Pancreas (tissue), 10 donors: ENCODE measurements around the gene NUP93. TPM values are rescaled to one million over a fixed set of nuclear protein-coding genes. Genes with fewer than 3 reads are reported as not detected.

Source experiments
- ATAC-seq, 4 donors: fragments of 200-7000 bp; cut with Tn5 transposase; one replicate each; pipeline versions ENCODE4 v1.8.0 to v1.9.1; 2020; ENCODE audit warnings: mild to moderate bottlenecking in 4 of 4, moderate library complexity in 4 of 4
- DNase-seq, 6 donors: peaks; one replicate each; pipeline ENCODE4 v3.0.0-alpha.2; 2020
- FAIRE-seq: peaks from 2 replicates; lab custom pipeline; 2012; peaks lifted over from hg19 to GRCh38; lab: Jason Lieb, UNC
- H3K27ac ChIP-seq, 4 donors: fragments of 200-600 bp; sonication (generic); 1 replicate in 3 of 4; 2 replicates in 1 of 4; pipeline versions ENCODE4 v1.5.0 to v1.8.0; 2020
- H3K27me3 ChIP-seq, 4 donors: fragments of 200-600 bp; one replicate each; pipeline ENCODE4 v1.8.0; 2021
- H3K36me3 ChIP-seq, 3 donors: fragments of 200-600 bp; sonication (generic) in 1 of 3; one replicate each; pipeline versions ENCODE4 v1.5.0 to v1.8.0; 2020 to 2021
- H3K4me1 ChIP-seq, 3 donors: fragments of 200-600 bp; one replicate each; pipeline ENCODE4 v1.8.0; 2021
- H3K4me3 ChIP-seq, 4 donors: fragments of 200-600 bp; sonication (generic) in 2 of 4; one replicate each; pipeline versions ENCODE4 v1.5.0 to v1.8.0; 2020 to 2021
- H3K9me3 ChIP-seq, 4 donors: fragments of 200-600 bp; one replicate each; pipeline ENCODE4 v1.8.0; 2021
- CTCF ChIP-seq, 4 donors: fragments of 200-600 bp; sonication (generic) in 3 of 4; IDR thresholded peaks; one replicate each; pipeline versions ENCODE4 v1.5.0 to v1.8.0; 2021; ENCODE audit warnings: antibody characterized with exemption in 4 of 4
- WGBS, 2 donors: extraction: QIAGEN DNeasy Blood & Tissue Kit; methylation state at CpG; one replicate each; pipeline ENCODE4 v1.1.7; 2013; 5-methylcytosine and 5-hydroxymethylcytosine counted together
- intact Hi-C, 3 donors: fragments of 100-400 bp; cut with DNase I; formaldehyde crosslinking; loops; one replicate each; pipeline versions ENCODE4 v1.11.1 to v1.14.2; 2022
- polyA plus RNA-seq, 2 donors: library from polyadenylated mRNA; stranded (reverse); fragments of 200-250 nt; gene quantifications; one replicate each; pipeline ENCODE4 v1.2.3, GENCODE V29; 2013
- total RNA-seq, 6 donors: library from RNA; stranded (reverse); fragmentation: NEBNext Ultra II Directional in 4 of 6; extraction: Animal tissue kit (Norgen Biotek cat#: 25700) in 4 of 6; gene quantifications; one replicate each; pipeline versions ENCODE4 v1.2.1 to v1.2.4, GENCODE V29; 2021 to 2023
- donor health status: healthy with polysubstance abuse.
- donor health status: DM: no; HTN: no; CAD: no; lungs with moderate emphysema.
- donor health status: DM: no; HTN: no; CAD: no.
- donor health status: control.
- donor health status: control.
- donor health status: Bipolar disorder and iron deficiency.
- donor health status: DM: yes; HTN: yes; CAD: no.
- donor health status: DM: no; HTN: no; CAD: no.
- donor health status: DM: no; HTN: no; CAD: no.
- donor health status: DM: yes; HTN: yes; CAD: no.

The NUP93 gene
- total and polyA plus RNA-seq, 8 donors: 13.1 to 31.4 (median 21.2) TPM

- no peaks in the 10 kb centered on the region for H3K36me3 ChIP-seq
- DNase-seq (peak; percentile 18 to 79 (median 64)), FAIRE-seq (no peak), ATAC-seq (peak; percentile 31 to 67 (median 57))
- intact Hi-C loops: no loop called here
- H3K27me3 ChIP-seq: no peaks in the 10 kb centered on the region
- TF ChIP-seq CTCF (IDR thresholded peaks at IDR 0.05): no peak
- peak overlapping the region in 1 of 4 donors; percentile 5 for H3K27ac ChIP-seq
- 8% methylated on average over 1 of the region's 1 CpG for WGBS, 2 donors
- H3K4me3 ChIP-seq: no peak overlapping the region
- H3K9me3 ChIP-seq: no peaks in the 10 kb centered on the region
- H3K4me1 ChIP-seq: peaks cover 19 to 33% (median 27%) of the 10 kb centered on the region in 3 donors
Measured at GRCh38 chr16:56776562-56776961, 46.6 kb downstream of the NUP93 start.

DNA sequence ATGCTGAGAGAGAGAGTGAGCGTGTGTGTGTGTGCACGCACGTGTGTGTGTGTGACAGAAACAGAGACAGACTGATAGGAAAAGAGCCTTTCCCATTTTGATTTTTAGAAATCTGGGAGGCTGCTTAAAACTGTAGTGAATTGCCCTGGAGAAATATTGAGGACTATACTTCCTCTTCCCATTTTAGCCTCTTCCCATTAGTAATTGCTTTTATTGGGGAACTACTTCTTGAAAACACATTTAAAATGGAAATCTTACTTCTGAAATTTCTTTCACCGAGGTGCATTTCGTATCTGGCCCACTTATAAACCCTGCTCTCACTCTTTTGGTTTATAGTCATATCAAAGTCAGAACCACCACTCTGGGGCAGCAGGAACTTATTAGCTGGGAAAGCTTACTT, 47.1 kb downstream of the NUP93 start:
- TF ChIP-seq CTCF (IDR thresholded peaks at IDR 0.05): no peak
- ATAC-seq (no peak), DNase-seq (no peak), FAIRE-seq (no peak)
- Histone ChIP-seq H3K36me3 (no peaks in the 10 kb centered on the region), H3K4me1 (peaks cover 19 to 31% (median 27%) of the 10 kb centered on the region in 3 donors), H3K27me3 (no peaks in the 10 kb centered on the region), H3K4me3 (no peak overlapping the region), H3K27ac (peak overlapping the region in 1 of 4 donors; percentile 5), H3K9me3 (no peaks in the 10 kb centered on the region)
- 70 to 77% methylated on average over 5 of the region's 5 CpGs for WGBS, 2 donors
- intact Hi-C loops: no loop called here

GRCh38 chr16:56777482-56777881, 47.6 kb downstream of the NUP93 start:
- Histone ChIP-seq H3K4me1 (peaks cover 18 to 30% (median 26%) of the 10 kb centered on the region in 3 donors), H3K9me3 (no peaks in the 10 kb centered on the region), H3K36me3 (no peaks in the 10 kb centered on the region), H3K27ac (no peak overlapping the region), H3K27me3 (no peaks in the 10 kb centered on the region), H3K4me3 (no peak overlapping the region)
- FAIRE-seq (no peak), ATAC-seq (no peak), DNase-seq (no peak)
- intact Hi-C loops: no loop called here
- TF ChIP-seq CTCF (IDR thresholded peaks at IDR 0.05): no peak
- 92 to 98% methylated on average over 5 of the region's 5 CpGs for WGBS, 2 donors

DNA sequence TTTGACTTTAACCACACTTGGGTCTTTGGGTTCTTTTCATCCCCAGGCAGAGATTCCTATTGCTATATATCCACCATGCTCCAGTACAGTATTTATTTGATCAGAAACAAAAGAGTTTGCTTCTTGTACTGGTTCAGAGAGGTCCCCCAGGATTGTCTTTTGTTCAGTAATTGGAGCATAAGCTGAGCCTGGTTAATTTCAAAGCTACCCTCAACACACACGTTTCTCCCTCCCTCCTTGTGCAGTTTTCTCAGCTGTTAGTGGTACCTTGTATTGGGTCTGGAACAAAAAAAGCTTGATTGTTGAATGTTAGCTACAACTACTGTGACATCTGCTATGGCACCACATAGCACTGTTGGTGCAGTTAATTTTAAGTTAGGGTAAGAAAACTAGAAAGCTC, 50.0 kb downstream of the NUP93 start:
- FAIRE-seq (no peak), DNase-seq (no peak), ATAC-seq (no peak)
- Histone ChIP-seq H3K4me1 (peaks cover 7 to 15% (median 9%) of the 10 kb centered on the region in 3 donors), H3K27me3 (no peaks in the 10 kb centered on the region), H3K4me3 (no peak overlapping the region), H3K9me3 (no peaks in the 10 kb centered on the region), H3K36me3 (no peaks in the 10 kb centered on the region), H3K27ac (no peak overlapping the region)
- TF ChIP-seq CTCF (IDR thresholded peaks at IDR 0.05): no peak
- intact Hi-C loops: no loop called here
- 42 to 56% methylated on average over 1 of the region's 1 CpG for WGBS, 2 donors

DNA sequence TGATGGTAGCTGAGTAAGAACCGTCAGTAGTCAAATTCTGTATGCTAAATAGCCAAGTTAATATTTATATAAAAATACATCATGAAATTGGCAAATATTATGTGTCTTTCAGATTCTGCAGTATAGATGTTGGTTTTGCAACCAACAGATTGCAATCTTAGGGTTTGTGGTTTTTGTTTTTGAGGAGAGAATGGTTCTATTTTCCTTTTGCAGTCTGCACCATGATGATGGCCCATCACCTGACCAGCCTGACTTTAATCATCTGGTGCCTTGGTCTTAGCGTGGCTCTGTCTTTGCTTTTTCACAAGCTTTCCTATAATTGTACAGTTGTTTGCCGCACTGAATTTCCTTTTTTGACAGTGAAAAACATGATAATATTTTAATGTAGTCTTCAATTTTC, 50.7 kb downstream of the NUP93 start:
- no peaks in the 10 kb centered on the region for H3K36me3 ChIP-seq
- no peak for DNase-seq
- H3K27ac ChIP-seq: no peak overlapping the region
- no peak overlapping the region for H3K4me3 ChIP-seq
- H3K9me3 ChIP-seq: no peaks in the 10 kb centered on the region
- no peak for ATAC-seq
- TF ChIP-seq CTCF (IDR thresholded peaks at IDR 0.05): no peak
- intact Hi-C loops: no loop called here
- FAIRE-seq: no peak
- peaks cover 7 to 10% (median 8%) of the 10 kb centered on the region in 3 donors for H3K4me1 ChIP-seq
- H3K27me3 ChIP-seq: no peaks in the 10 kb centered on the region
- WGBS, 2 donors: 91 to 92% methylated on average over 3 of the region's 3 CpGs
